Loucy (cell line): ENCODE data around the gene WDR5.

Experiments
- H2AFZ ChIP-seq: fragments of 200-600 bp; sonication (generic); 2 replicates; pipeline ENCODE4 v1.6.0; 2016; ENCODE audit warnings: antibody characterized with exemption, mild to moderate bottlenecking, low read length, moderate library complexity
- H3F3A ChIP-seq: fragments of 200-600 bp; 2 replicates; pipeline ENCODE4 v1.6.0; 2016; ENCODE audit warnings: antibody characterized with exemption, low read depth, mild to moderate bottlenecking
- H3K27me3 ChIP-seq: fragments of 200-600 bp; sonication (generic); 2 replicates; pipeline ENCODE4 v1.6.1; 2014; ENCODE audit warnings: low read length, mild to moderate bottlenecking; ENCODE audit not compliant: insufficient read depth, poor library complexity, severe bottlenecking
- H3K36me3 ChIP-seq: fragments of 200-600 bp; sonication (generic); 2 replicates; pipeline ENCODE4 v1.6.1; 2016; ENCODE audit warnings: low read length; ENCODE audit not compliant: insufficient read depth
- H3K4me1 ChIP-seq: fragments of 200-600 bp; sonication (generic); 2 replicates; pipeline ENCODE4 v1.5.1; 2014; ENCODE audit warnings: low read length, mild to moderate bottlenecking; ENCODE audit not compliant: insufficient read depth, poor library complexity, severe bottlenecking
- H3K4me2 ChIP-seq: fragments of 200-600 bp; sonication (generic); 2 replicates; pipeline ENCODE4 v1.6.0; 2014; ENCODE audit warnings: antibody characterized with exemption, low read length, low read depth, mild to moderate bottlenecking; ENCODE audit not compliant: poor library complexity, severe bottlenecking
- H3K4me3 ChIP-seq: fragments of 200-600 bp; sonication (generic); 2 replicates; pipeline ENCODE4 v1.5.1; 2014; ENCODE audit warnings: low read length, mild to moderate bottlenecking, mixed read lengths; ENCODE audit not compliant: poor library complexity, severe bottlenecking
- H3K79me2 ChIP-seq: fragments of 200-600 bp; sonication (generic); 2 replicates; pipeline ENCODE4 v1.6.1; 2014; ENCODE audit warnings: low read length; ENCODE audit not compliant: insufficient read depth
- H3K9ac ChIP-seq: fragments of 200-600 bp; sonication (generic); 2 replicates; pipeline ENCODE4 v1.6.0; 2014; ENCODE audit warnings: mild to moderate bottlenecking, low read depth, low read length, moderate library complexity; ENCODE audit not compliant: poor library complexity, severe bottlenecking
- H3K9me2 ChIP-seq: fragments of 200-600 bp; sonication (generic); replicated peaks from 2 replicates; pipeline ENCODE4 v1.6.1; 2016; ENCODE audit warnings: low read depth, low read length, mixed read lengths
- H3K9me3 ChIP-seq: fragments of 200-600 bp; sonication (generic); 2 replicates; pipeline ENCODE4 v1.6.1; 2014; ENCODE audit warnings: mild to moderate bottlenecking, antibody characterized with exemption, low read length, low read depth; ENCODE audit not compliant: insufficient read depth
- H4K20me1 ChIP-seq: fragments of 200-600 bp; sonication (generic); 2 replicates; pipeline ENCODE4 v1.6.0; 2014; ENCODE audit warnings: antibody characterized with exemption, low read length, mild to moderate bottlenecking; ENCODE audit not compliant: insufficient read depth, poor library complexity, severe bottlenecking
- EZH2phosphoT487 ChIP-seq: fragments of 200-600 bp; IDR thresholded peaks from 2 replicates; pipeline ENCODE4 v1.6.1; 2018; ENCODE audit warnings: antibody characterized with exemption, mild to moderate bottlenecking, moderate library complexity, borderline replicate concordance
- TF ChIP-seq, protein P1 (sequence below): fragments of 200-600 bp; sonication (generic); conservative IDR thresholded peaks from 2 replicates; pipeline ENCODE4 v1.5.1; 2014; ENCODE audit warnings: mild to moderate bottlenecking, antibody characterized with exemption, low read length

Gene WDR5

DNA sequence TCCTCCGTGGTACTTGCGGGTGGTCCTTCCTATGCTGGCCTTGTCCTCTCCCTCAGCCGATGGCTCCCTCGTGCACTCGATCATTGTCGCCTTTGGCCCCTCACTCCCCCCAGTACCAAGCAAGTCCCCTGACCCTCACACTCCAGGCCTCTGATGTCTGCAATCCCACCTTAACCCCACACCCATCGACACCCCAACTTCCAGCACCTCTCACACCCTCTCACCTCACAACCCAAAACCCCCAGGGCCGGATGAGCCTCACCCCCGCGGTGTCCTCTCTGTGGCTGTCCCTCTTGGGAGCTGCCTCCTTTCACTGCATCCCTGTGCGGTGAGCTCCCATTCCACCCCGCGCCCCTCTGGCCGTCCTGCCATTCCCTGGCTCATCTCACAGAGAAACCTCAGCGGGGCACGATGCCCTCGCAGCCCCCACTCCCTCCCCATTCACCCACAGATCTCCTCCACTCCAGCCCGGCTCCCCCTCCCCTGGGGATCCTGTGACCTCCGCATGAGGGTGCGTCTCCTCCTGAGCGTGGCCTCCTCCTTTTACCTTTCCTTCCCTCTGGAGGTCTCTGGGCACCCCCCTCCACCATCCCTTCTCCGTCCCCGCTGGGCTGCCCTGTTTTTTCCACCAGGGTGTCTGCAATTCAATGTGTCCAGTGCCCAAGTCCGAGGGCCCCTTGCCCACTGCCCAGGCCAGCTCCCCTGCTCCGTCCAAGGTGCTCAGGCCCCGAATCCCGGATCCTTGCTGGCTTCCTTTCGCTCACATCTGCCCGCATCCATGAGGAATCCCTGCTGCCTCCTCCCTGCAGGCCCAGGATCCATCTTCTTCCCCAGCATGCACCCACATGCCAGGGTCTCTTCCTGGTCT is 44.3 kb downstream of the WDR5 start:
- H3K4me3 ChIP-seq: no peak overlapping the region
- no peaks in the 10 kb centered on the region for H3K27me3 ChIP-seq
- TF ChIP-seq, protein P1, sequence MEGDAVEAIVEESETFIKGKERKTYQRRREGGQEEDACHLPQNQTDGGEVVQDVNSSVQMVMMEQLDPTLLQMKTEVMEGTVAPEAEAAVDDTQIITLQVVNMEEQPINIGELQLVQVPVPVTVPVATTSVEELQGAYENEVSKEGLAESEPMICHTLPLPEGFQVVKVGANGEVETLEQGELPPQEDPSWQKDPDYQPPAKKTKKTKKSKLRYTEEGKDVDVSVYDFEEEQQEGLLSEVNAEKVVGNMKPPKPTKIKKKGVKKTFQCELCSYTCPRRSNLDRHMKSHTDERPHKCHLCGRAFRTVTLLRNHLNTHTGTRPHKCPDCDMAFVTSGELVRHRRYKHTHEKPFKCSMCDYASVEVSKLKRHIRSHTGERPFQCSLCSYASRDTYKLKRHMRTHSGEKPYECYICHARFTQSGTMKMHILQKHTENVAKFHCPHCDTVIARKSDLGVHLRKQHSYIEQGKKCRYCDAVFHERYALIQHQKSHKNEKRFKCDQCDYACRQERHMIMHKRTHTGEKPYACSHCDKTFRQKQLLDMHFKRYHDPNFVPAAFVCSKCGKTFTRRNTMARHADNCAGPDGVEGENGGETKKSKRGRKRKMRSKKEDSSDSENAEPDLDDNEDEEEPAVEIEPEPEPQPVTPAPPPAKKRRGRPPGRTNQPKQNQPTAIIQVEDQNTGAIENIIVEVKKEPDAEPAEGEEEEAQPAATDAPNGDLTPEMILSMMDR: no peak
- no peak for TF ChIP-seq EZH2phosphoT487

DNA sequence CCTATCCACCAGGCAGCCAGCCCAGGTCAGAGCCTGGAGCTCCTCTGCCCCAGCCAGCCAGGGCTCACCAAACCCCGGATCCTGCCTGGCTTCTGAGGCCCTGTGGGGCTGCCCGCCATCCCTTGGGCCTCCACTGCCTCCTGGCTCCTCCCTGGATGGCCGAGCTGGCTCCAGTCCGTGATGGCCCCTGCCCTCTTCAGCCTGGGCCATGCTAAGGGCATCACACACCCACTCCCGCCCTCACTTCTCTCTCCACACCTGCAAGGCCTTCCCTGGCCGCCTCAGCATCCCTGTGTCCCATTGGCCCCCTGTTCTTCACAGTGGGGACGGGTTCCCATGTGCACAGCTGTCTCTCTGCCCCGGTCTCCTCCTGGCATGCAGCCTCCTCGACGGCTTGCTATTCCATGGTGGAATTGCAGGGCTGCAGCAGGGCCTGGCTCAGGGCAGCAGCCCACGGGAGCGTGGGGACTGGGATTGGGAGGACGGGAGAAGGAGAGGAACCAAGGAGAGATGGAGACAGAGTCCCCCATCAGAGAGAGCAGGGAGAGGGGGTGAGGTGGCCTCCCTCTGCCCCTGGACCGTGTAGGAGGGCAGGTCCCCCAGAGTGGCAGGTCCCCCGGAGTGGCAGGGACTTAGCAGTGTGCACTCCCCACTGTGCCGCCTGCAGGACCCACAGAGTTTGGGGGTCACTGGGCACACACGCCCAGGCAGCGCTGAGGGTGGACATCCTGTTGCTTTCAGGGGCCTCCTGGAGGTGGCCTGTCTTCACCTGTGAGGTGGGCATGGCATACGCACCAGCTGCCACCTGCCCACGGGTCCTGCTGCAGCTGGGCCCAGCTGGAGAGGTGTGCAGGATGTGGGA is 45.1 kb downstream of the WDR5 start:
- no peaks in the 10 kb centered on the region for H3K27me3 ChIP-seq
- H3K4me2 ChIP-seq: no peak overlapping the region
- H3K4me1 ChIP-seq: peaks cover 17% of the 10 kb centered on the region

More for the DNA sequence above, 44.3 kb downstream of the WDR5 start:
- Histone ChIP-seq H3K79me2 (no peaks in the 10 kb centered on the region), H4K20me1 (no peaks in the 10 kb centered on the region), H3K9me3 (no peaks in the 10 kb centered on the region), H3K4me1 (peaks cover 17% of the 10 kb centered on the region), H3K9me2 (no peaks in the 10 kb centered on the region), H3K4me2 (no peak overlapping the region), H2AFZ (no peak overlapping the region), H3K36me3 (no peaks in the 10 kb centered on the region), H3F3A (no peaks in the 10 kb centered on the region), H3K9ac (no peak overlapping the region)

DNA sequence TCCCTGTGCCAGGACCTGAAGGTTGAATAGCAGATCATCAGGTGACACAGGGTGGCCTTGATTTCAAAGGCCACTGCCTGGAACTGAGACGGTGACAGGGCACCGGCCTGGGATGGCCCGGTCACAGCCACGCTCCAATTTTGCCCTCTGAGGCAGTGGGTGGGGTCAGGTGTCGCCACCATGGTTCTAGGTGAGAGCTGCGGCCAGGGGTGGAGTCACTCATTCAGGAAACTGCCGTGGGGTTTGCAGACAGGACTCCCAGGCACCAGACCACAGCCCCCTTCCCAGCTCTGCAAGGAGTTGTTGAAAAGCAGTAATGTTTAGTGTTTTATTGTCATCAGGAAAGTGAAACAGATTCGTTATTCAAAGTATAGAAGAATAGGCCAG is 45.8 kb downstream of the WDR5 start:
- peaks cover 10% of the 10 kb centered on the region for H3F3A ChIP-seq
- no peaks in the 10 kb centered on the region for H3K9me3 ChIP-seq
- TF ChIP-seq EZH2phosphoT487: no peak
- TF ChIP-seq, protein P1: no peak
- H3K27me3 ChIP-seq: no peaks in the 10 kb centered on the region
- no peak overlapping the region for H2AFZ ChIP-seq
- no peaks in the 10 kb centered on the region for H4K20me1 ChIP-seq
- H3K9ac ChIP-seq: no peak overlapping the region
- H3K36me3 ChIP-seq: no peaks in the 10 kb centered on the region
- no peaks in the 10 kb centered on the region for H3K79me2 ChIP-seq
- H3K9me2 ChIP-seq: no peaks in the 10 kb centered on the region
- H3K4me2 ChIP-seq: peak overlapping the region; percentile 25
- H3K4me3 ChIP-seq: no peak overlapping the region
- peaks cover 17% of the 10 kb centered on the region for H3K4me1 ChIP-seq

More for the DNA sequence above, 45.1 kb downstream of the WDR5 start:
- no peaks in the 10 kb centered on the region for H3K9me2 ChIP-seq
- H2AFZ ChIP-seq: no peak overlapping the region
- H3K79me2 ChIP-seq: no peaks in the 10 kb centered on the region
- peaks cover 6% of the 10 kb centered on the region; the same call in 1 of the 2 replicates for H3F3A ChIP-seq
- no peaks in the 10 kb centered on the region for H3K9me3 ChIP-seq
- H3K9ac ChIP-seq: no peak overlapping the region
- no peaks in the 10 kb centered on the region for H4K20me1 ChIP-seq
- H3K36me3 ChIP-seq: no peaks in the 10 kb centered on the region
- TF ChIP-seq EZH2phosphoT487: no peak
- TF ChIP-seq, protein P1: no peak
- no peak overlapping the region for H3K4me3 ChIP-seq
